Measurements from ENCODE around the gene SPATA12. TPM values are rescaled to one million over a fixed set of nuclear protein-coding genes. Genes with fewer than 3 reads are reported as not detected.

Gene SPATA12
- total RNA-seq, 1 experiment from 2014 or later = not detected

- no peaks in the 10 kb centered on the region for H3K27me3 Mint-ChIP-seq (ENCODE audit: insufficient read depth, unreplicated experiment)
- Histone ChIP-seq H3K4me1 (no peaks in the 10 kb centered on the region; the same call in 1 of the 2 replicates), H3K4me3 (ENCODE audit: low read depth, low read length) (no peak overlapping the region), H3K27me3 (replicated peaks; ENCODE audit: control insufficient read depth, insufficient read depth, low read length) (no peaks in the 10 kb centered on the region), H3K36me3 (ENCODE audit: control insufficient read depth, insufficient read depth, low read length) (no peaks in the 10 kb centered on the region), H3K9me3 (no peaks in the 10 kb centered on the region)
- ChIA-PET CTCF (no interaction called here), POLR2A (no interaction called here)
- no peaks in the 10 kb centered on the region for H3K9me3 Mint-ChIP-seq (ENCODE audit: unreplicated experiment)
- no peak for TF ChIP-seq CTCF (IDR thresholded peaks at IDR 0.05; ENCODE audit: insufficient read depth in 1 of 2, low read depth in 1 of 2, low read length in 1 of 2, severe bottlenecking in 1 of 2, unreplicated experiment in 1 of 2)
- no peak for DNase-seq
- intact Hi-C loops (cut with micrococcal nuclease; ENCODE audit: unreplicated experiment) = no loop called here
- H3K4me3 Mint-ChIP-seq (ENCODE audit: unreplicated experiment) = no peak overlapping the region
- no peaks in the 10 kb centered on the region for H3K36me3 Mint-ChIP-seq (ENCODE audit: insufficient read depth, unreplicated experiment)
- BruUV-seq (replicated peaks) = no TSS peak
- peaks cover 6% of the 10 kb centered on the region for H3K4me1 Mint-ChIP-seq (ENCODE audit: low read depth, unreplicated experiment)
- no peak overlapping the region for H3K27ac Mint-ChIP-seq (ENCODE audit: unreplicated experiment)
These were observed 42.2 kb upstream of the SPATA12 start for GRCh38 chr3:57018246-57018645.

GRCh38 chr3:57019057-57019456, 41.4 kb upstream of the SPATA12 start:
- no peak for DNase-seq
- Mint-ChIP-seq H3K36me3 (ENCODE audit: insufficient read depth, unreplicated experiment) (no peaks in the 10 kb centered on the region), H3K4me3 (ENCODE audit: unreplicated experiment) (no peak overlapping the region), H3K9me3 (ENCODE audit: unreplicated experiment) (no peaks in the 10 kb centered on the region), H3K27me3 (ENCODE audit: insufficient read depth, unreplicated experiment) (no peaks in the 10 kb centered on the region), H3K27ac (ENCODE audit: unreplicated experiment) (no peak overlapping the region), H3K4me1 (ENCODE audit: low read depth, unreplicated experiment) (peaks cover 6% of the 10 kb centered on the region)
- no peaks in the 10 kb centered on the region; the same call in 1 of the 2 replicates for H3K4me1 ChIP-seq
- no peaks in the 10 kb centered on the region for H3K36me3 ChIP-seq (ENCODE audit: control insufficient read depth, insufficient read depth, low read length)
- ChIA-PET CTCF (no interaction called here), POLR2A (no interaction called here)
- intact Hi-C loops (cut with micrococcal nuclease; ENCODE audit: unreplicated experiment) = no loop called here
- no peak for TF ChIP-seq CTCF (IDR thresholded peaks at IDR 0.05; ENCODE audit: insufficient read depth in 1 of 2, low read depth in 1 of 2, low read length in 1 of 2, severe bottlenecking in 1 of 2, unreplicated experiment in 1 of 2)
- H3K27me3 ChIP-seq (replicated peaks; ENCODE audit: control insufficient read depth, insufficient read depth, low read length) = no peaks in the 10 kb centered on the region
- no peaks in the 10 kb centered on the region for H3K9me3 ChIP-seq
- no TSS peak for BruUV-seq (replicated peaks)
- no peak overlapping the region for H3K4me3 ChIP-seq (ENCODE audit: low read depth, low read length)

- H3K4me1 ChIP-seq = no peaks in the 10 kb centered on the region
- DNase-seq = no peak
- H3K27me3 ChIP-seq (replicated peaks; ENCODE audit: control insufficient read depth, insufficient read depth, low read length) = no peaks in the 10 kb centered on the region
- Mint-ChIP-seq H3K36me3 (ENCODE audit: insufficient read depth, unreplicated experiment) (no peaks in the 10 kb centered on the region), H3K27ac (ENCODE audit: unreplicated experiment) (no peak overlapping the region), H3K9me3 (ENCODE audit: unreplicated experiment) (no peaks in the 10 kb centered on the region), H3K4me1 (ENCODE audit: low read depth, unreplicated experiment) (no peaks in the 10 kb centered on the region), H3K27me3 (ENCODE audit: insufficient read depth, unreplicated experiment) (no peaks in the 10 kb centered on the region), H3K4me3 (ENCODE audit: unreplicated experiment) (no peak overlapping the region)
- no peak overlapping the region for H3K4me3 ChIP-seq (ENCODE audit: low read depth, low read length)
- intact Hi-C loops (cut with micrococcal nuclease; ENCODE audit: unreplicated experiment) = no loop called here
- H3K36me3 ChIP-seq (ENCODE audit: control insufficient read depth, insufficient read depth, low read length) = no peaks in the 10 kb centered on the region
- ChIA-PET CTCF (no interaction called here), POLR2A (no interaction called here)
- TF ChIP-seq CTCF (IDR thresholded peaks at IDR 0.05; ENCODE audit: insufficient read depth in 1 of 2, low read depth in 1 of 2, low read length in 1 of 2, severe bottlenecking in 1 of 2, unreplicated experiment in 1 of 2) = no peak
- no peaks in the 10 kb centered on the region for H3K9me3 ChIP-seq
- no TSS peak for BruUV-seq (replicated peaks)
These were observed 35.2 kb upstream of the SPATA12 start for GRCh38 chr3:57025237-57025636.

Data from Caco-2 (cell line).